A549 (cell line): ENCODE data around the gene ZNF530. TPM values are rescaled to one million over a fixed set of nuclear protein-coding genes. Genes with fewer than 3 reads are reported as not detected.
A peak's percentile ranks its signal among the peaks of the same experiment; 100 is the strongest.

Experiments used
- ATAC-seq, 2 experiments: fragments of 200-7000 bp in 1 of 2; fragments of >200 bp in 1 of 2; cut with Nextera tagmentation in 1 of 2; cut with Tn5 transposase in 1 of 2; 3 replicates each; pipeline versions ENCODE4 v1.8.0 to v1.9.1; 2018 to 2020; ENCODE audit warnings: mild to moderate bottlenecking in 1 of 2, moderate library complexity in 1 of 2
- CTCF ChIA-PET: fragments of 300-600 bp; sonication (Branson Sonifier 250); formaldehyde crosslinking; extraction: SDS; loops from one replicate; lab custom pipeline; 2021; ENCODE audit warnings: antibody characterized with exemption, inconsistent platforms; lab: Yijun Ruan, JAX
- POLR2A ChIA-PET: fragments of 350-600 bp; formaldehyde crosslinking; extraction: SDS; loops from one replicate; lab custom pipeline; 2021; ENCODE audit warnings: antibody characterized with exemption, inconsistent platforms; lab: Yijun Ruan, JAX
- DNase-seq, 2 experiments: peaks; one replicate each; pipeline versions ENCODE4 v3.0.0 to v3.0.0-alpha.2; 2011 to 2016; ENCODE audit warnings: low read depth in 1 of 2, low spot score in 1 of 2
- FAIRE-seq: peaks from 2 replicates; lab custom pipeline; 2011; peaks lifted over from hg19 to GRCh38; lab: Jason Lieb, UNC
- H3K27ac ChIP-seq, 2 experiments: fragments of >200 bp; sonication (Bioruptor Twin); formaldehyde crosslinking; 3 replicates each; pipeline ENCODE4 v1.5.1; 2016 to 2017
- H3K4me1 ChIP-seq: fragments of >200 bp; sonication (Bioruptor Twin); formaldehyde crosslinking; 3 replicates; pipeline ENCODE4 v1.6.1; 2016
- H3K4me2 ChIP-seq: fragments of >200 bp; sonication (Bioruptor Twin); formaldehyde crosslinking; 3 replicates; pipeline ENCODE4 v1.6.1; 2016
- H3K4me3 ChIP-seq: fragments of >200 bp; sonication (Bioruptor Twin); formaldehyde crosslinking; 3 replicates; pipeline ENCODE4 v1.5.1; 2016
- H3K9me3 ChIP-seq: fragments of >200 bp; sonication (Bioruptor Twin); formaldehyde crosslinking; 3 replicates; pipeline ENCODE4 v1.6.1; 2016
- BHLHE40 ChIP-seq: IDR thresholded peaks from 2 replicates; pipeline ENCODE4 v1.6.1; 2012; ENCODE audit warnings: low read depth, low read length, inconsistent platforms
- CHD2 ChIP-seq: fragments of 150-350 bp; IDR thresholded peaks from 2 replicates; pipeline ENCODE4 v1.6.1; 2014; ENCODE audit warnings: low read length; ENCODE audit not compliant: partially characterized antibody
- EP300 ChIP-seq, 2 experiments: fragments of >200 bp; sonication (Bioruptor Twin); formaldehyde crosslinking; IDR thresholded peaks; 2 replicates in 1 of 2; 3 replicates in 1 of 2; pipeline ENCODE4 v1.6.1; 2016 to 2017
- HDAC2 ChIP-seq: fragments of 200-600 bp; sonication (generic); IDR thresholded peaks from 2 replicates; pipeline ENCODE4 v1.6.1; 2016
- HEYL ChIP-seq: fragments of 250-450 bp; sonication (Bioruptor Pico); IDR thresholded peaks from 2 replicates; pipeline ENCODE4 v1.8.0; 2021; ENCODE audit warnings: mild to moderate bottlenecking, moderate library complexity
- JUN ChIP-seq, 2 experiments: fragments of >200 bp; sonication (Bioruptor Twin); formaldehyde crosslinking; IDR thresholded peaks; 2 replicates in 1 of 2; 3 replicates in 1 of 2; pipeline ENCODE4 v1.6.1; 2016 to 2017
- JUNB ChIP-seq: fragments of >200 bp; sonication (Bioruptor Twin); formaldehyde crosslinking; IDR thresholded peaks from 2 replicates; pipeline ENCODE4 v1.6.1; 2016
- KDM5A ChIP-seq: fragments of 200-600 bp; sonication (generic); IDR thresholded peaks from 2 replicates; pipeline ENCODE4 v1.6.1; 2016; ENCODE audit warnings: antibody characterized with exemption, mild to moderate bottlenecking
- MAFK ChIP-seq: fragments of 450-650 bp; IDR thresholded peaks from 2 replicates; pipeline ENCODE4 v1.6.1; 2014; ENCODE audit not compliant: partially characterized antibody
- NR3C1 ChIP-seq: fragments of >200 bp; sonication (Bioruptor Twin); formaldehyde crosslinking; IDR thresholded peaks from 3 replicates; pipeline ENCODE4 v1.6.1; 2017
- POLR2A ChIP-seq: IDR thresholded peaks from 2 replicates; pipeline ENCODE4 v1.6.1; 2012; ENCODE audit warnings: mild to moderate bottlenecking, low read length
- RAD21 ChIP-seq, 2 experiments: fragments of >200 bp in 1 of 2; sonication (Bioruptor Twin) in 1 of 2; formaldehyde crosslinking in 1 of 2; IDR thresholded peaks in 1 of 2; conservative IDR thresholded peaks in 1 of 2; 2 replicates in 1 of 2; 3 replicates in 1 of 2; pipeline ENCODE4 v1.6.1; 2012 to 2018; ENCODE audit warnings: inconsistent platforms in 1 of 2
- SREBF2 ChIP-seq: fragments of 450-650 bp; IDR thresholded peaks from 2 replicates; pipeline ENCODE4 v1.6.1; 2014; ENCODE audit warnings: mild to moderate bottlenecking, moderate library complexity
- WGBS: methylation state at CpG from one replicate; pipeline ENCODE4 v1.1.6; 2017; ENCODE audit errors: missing lambda C conversion rate; 5-methylcytosine and 5-hydroxymethylcytosine counted together
- polyA plus RNA-seq, 4 experiments: library from polyadenylated mRNA; depleted of rRNA in 3 of 4; stranded (reverse); fragments of >200 nt; fragmentation: RNase III in 1 of 4; extraction: RNeasy Plus Mini Kit Qiagen cat#74134 plus additional on column Dnase treatment in 1 of 4; gene quantifications; 2 replicates in 3 of 4; 3 replicates in 1 of 4; pipeline ENCODE4 v1.2.3, GENCODE V29; 2011 to 2017
- TF ChIP-seq, protein P1 (sequence below): fragments of 250-450 bp; sonication (Bioruptor Pico); IDR thresholded peaks from 2 replicates; pipeline ENCODE4 v1.5.0; 2020; ENCODE audit warnings: low read depth, mild to moderate bottlenecking, moderate library complexity
- TF ChIP-seq, protein P2 (sequence below): fragments of 150-350 bp; IDR thresholded peaks from 2 replicates; pipeline ENCODE4 v1.6.1; 2014; ENCODE audit warnings: low read depth, mild to moderate bottlenecking, low read length

The ZNF530 gene
- polyA plus RNA-seq, 2 of the 4 experiments (the other 2 are of a cell fraction): 4.9 to 5.9 TPM

DNA sequence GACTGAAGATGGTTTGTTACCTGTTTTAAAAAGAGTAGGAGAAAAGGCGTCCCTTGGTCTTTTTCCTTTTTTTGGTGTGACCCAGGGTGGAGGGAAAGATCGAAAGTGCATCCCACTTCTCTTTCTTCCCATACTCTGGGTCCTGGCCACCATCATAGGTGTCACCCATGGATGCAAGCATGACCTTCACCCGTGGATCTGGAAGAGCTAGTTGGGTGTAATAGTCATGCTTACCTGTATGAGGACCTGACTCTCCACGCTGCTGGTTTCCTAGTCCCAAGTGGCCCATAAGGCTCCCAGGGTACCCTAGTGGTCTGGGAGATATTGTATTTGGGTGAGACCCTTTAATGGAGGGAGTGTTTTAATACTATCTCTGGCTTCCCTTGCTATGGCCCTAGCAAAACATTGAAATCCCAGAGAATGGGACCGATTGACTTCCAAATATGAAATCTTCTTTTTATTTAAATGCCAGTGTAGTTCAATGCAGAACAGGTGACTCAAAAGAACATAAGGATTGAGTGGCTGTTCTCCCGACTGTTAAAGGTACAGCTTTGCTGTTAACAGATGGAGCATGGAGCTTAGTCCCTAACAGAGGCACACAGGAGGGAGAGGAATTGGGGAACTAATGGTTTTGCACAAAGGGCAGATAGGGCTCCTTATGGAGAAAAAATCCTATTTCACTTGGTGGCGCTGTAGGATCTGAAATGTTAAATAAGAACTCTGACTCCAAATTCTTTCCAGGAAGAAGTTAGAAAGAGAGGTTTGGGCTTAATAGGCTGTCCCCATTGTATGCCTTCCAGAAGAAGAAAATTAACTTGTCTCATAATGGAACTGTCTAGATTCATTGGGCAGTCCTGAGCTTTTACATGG lies 33.1 kb upstream of the ZNF530 start:
- POLR2A ChIA-PET: no interaction called here
- WGBS: 11% methylated on average over 7 of the region's 7 CpGs
- ATAC-seq: no peak
- DNase-seq: peak in 1 of 2 experiments; percentile 60
- CTCF ChIA-PET: interaction anchor here (0.9 kb wide), 1 partner anchor 41 kb away, joined by 3 read pairs; no protein-coding TSS in a partner anchor
- no peak for FAIRE-seq
- Histone ChIP-seq H3K4me3 (no peak overlapping the region), H3K27ac (no peak overlapping the region), H3K4me1 (no peaks in the 10 kb centered on the region), H3K4me2 (no peak overlapping the region), H3K9me3 (peaks cover 98% of the 10 kb centered on the region)
- TF ChIP-seq KDM5A: no peak
- no peak for TF ChIP-seq NR3C1
- no peak for TF ChIP-seq HDAC2
- peak in 1 of 2 experiments; percentile 20; a peak in 1 of 5 replicates for TF ChIP-seq RAD21 (conservative IDR thresholded peaks at IDR 0.05 in 1 of 2, IDR thresholded peaks at IDR 0.05 in 1 of 2)

DNA sequence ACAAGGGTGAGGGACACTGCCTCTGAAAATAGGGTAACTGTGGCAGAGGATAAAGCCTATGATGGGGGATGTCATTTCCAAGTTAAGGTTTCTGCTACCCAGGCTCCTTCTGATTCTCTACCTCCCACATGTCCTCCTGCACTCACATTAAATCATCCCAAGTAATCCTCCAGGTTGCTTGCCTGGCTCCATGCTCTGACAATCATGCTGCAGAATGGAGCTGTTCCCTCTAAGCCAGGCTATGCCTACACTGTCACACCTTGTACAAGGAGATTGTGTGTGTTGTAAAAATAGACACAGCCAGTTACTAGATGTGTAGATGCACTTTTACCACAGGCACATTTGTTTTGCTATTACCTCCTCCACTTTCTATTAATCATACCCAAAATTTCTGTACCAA lies 29.0 kb upstream of the ZNF530 start:
- no peak overlapping the region for H3K4me3 ChIP-seq
- ChIA-PET POLR2A (no interaction called here), CTCF (no interaction called here)
- H3K27ac ChIP-seq: no peak overlapping the region
- no peaks in the 10 kb centered on the region for H3K4me1 ChIP-seq
- H3K9me3 ChIP-seq: peaks cover 100% of the 10 kb centered on the region
- H3K4me2 ChIP-seq: no peak overlapping the region
- no peak for ATAC-seq
- no peak for DNase-seq
- no peak for TF ChIP-seq JUNB
- TF ChIP-seq CHD2: no peak
- no peak for TF ChIP-seq BHLHE40
- no peak for TF ChIP-seq HEYL
- TF ChIP-seq HDAC2: no peak
- no peak for TF ChIP-seq EP300 (IDR thresholded peaks at IDR 0.05)
- FAIRE-seq: no peak

DNA sequence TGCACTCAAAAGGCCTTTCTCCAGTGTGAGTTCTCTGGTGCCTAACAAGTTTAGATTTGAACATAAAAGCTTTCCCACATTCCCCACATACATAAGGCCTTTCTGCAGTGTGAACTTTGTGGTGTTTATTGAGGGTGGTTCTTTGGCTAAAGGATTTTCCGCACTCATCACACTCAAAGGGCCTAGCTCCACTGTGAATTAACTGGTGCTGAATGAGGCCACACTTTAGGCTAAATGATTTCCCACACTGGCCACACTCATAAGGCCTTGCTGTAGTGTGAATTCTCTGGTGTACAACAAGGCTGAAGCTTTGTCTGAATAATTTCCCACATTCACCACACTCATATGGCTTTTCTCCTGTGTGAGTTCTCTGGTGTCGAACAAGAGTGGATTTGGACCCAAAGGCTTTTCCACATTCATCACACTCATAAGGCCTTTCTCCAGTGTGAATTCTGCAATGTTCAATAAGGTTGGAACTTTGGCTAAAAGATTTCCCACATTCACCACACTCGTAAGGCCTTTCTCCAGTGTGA lies 27.2 kb upstream of the ZNF530 start:
- POLR2A ChIA-PET: no interaction called here
- Histone ChIP-seq H3K4me3 (no peak overlapping the region), H3K9me3 (peaks cover 100% of the 10 kb centered on the region), H3K4me2 (no peak overlapping the region), H3K4me1 (no peaks in the 10 kb centered on the region), H3K27ac (no peak overlapping the region)
- no peak for ATAC-seq
- CTCF ChIA-PET: no interaction called here
- TF ChIP-seq, protein P1, sequence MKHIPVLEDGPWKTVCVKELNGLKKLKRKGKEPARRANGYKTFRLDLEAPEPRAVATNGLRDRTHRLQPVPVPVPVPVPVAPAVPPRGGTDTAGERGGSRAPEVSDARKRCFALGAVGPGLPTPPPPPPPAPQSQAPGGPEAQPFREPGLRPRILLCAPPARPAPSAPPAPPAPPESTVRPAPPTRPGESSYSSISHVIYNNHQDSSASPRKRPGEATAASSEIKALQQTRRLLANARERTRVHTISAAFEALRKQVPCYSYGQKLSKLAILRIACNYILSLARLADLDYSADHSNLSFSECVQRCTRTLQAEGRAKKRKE: no peak
- TF ChIP-seq POLR2A (no peak), SREBF2 (no peak)
- 95% methylated on average over 3 of the region's 3 CpGs for WGBS
- FAIRE-seq: no peak
- DNase-seq: no peak

DNA sequence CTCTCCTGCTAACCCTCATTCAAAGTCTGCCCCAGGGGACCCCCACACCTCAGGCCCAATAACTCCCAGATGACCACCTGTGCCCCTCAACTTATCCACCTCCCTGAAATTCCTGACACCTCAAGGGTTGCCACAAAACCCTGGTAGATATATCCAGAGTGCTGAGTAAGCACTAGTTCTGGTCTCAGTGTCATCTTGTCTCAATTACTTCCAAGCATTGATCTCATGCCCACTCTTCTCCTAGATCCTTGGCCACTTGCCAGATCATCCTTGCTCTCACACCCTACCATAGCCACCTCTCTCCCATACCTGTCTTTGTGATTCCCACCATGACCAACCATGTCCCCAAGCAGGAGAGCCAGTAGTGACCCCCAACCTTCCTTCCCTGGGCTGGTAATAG lies 23.0 kb upstream of the ZNF530 start:
- Histone ChIP-seq H3K9me3 (peaks cover 96% of the 10 kb centered on the region), H3K4me2 (no peak overlapping the region), H3K4me3 (no peak overlapping the region), H3K4me1 (no peaks in the 10 kb centered on the region), H3K27ac (no peak overlapping the region)
- FAIRE-seq (no peak), DNase-seq (no peak), ATAC-seq (no peak)
- CTCF ChIA-PET: no interaction called here
- TF ChIP-seq RAD21 (conservative IDR thresholded peaks at IDR 0.05 in 1 of 2, IDR thresholded peaks at IDR 0.05 in 1 of 2) (no peak), MAFK (peak; percentile 85), JUN (IDR thresholded peaks at IDR 0.05) (no peak)
- TF ChIP-seq, protein P2, sequence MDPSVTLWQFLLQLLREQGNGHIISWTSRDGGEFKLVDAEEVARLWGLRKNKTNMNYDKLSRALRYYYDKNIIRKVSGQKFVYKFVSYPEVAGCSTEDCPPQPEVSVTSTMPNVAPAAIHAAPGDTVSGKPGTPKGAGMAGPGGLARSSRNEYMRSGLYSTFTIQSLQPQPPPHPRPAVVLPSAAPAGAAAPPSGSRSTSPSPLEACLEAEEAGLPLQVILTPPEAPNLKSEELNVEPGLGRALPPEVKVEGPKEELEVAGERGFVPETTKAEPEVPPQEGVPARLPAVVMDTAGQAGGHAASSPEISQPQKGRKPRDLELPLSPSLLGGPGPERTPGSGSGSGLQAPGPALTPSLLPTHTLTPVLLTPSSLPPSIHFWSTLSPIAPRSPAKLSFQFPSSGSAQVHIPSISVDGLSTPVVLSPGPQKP: no peak
- POLR2A ChIA-PET: no interaction called here
